ENCODE measurements around the gene CA9.

DNA sequence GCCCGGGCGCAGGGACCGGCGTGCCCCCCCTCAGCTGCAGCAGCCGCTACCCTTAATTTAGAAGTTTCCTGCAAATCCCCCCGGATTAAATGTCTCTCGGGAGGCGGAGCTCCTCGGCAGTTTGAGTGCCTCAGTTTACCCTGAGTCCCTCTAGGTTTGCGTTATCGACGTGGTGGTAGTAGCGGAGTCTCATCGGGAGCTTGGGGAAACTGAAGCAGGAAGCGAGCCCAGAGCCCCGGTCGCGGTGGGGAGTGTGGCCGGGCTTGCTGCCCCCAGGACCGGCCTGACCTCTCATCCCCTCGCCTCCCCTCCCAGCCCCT is 16.5 kb downstream of the CA9 start:
- TF ChIP-seq CTCF (conservative IDR thresholded peaks at IDR 0.05; ENCODE audit: low read depth in 2 of 2): no peak
- TF ChIP-seq REST (IDR thresholded peaks at IDR 0.05; ENCODE audit: unreplicated experiment): no peak
- no peak for TF ChIP-seq EZH2phosphoT487 (IDR thresholded peaks at IDR 0.05; ENCODE audit: unreplicated experiment)
- no peak for TF ChIP-seq EZH2 (IDR thresholded peaks at IDR 0.05; ENCODE audit: low read depth, unreplicated experiment)
- no peak for TF ChIP-seq ZNF462 (CRISPR knock-in tag; IDR thresholded peaks at IDR 0.05)
- TF ChIP-seq CREB1 (CRISPR knock-in tag; IDR thresholded peaks at IDR 0.05; ENCODE audit: low read depth): no peak
- TF ChIP-seq, protein P1, sequence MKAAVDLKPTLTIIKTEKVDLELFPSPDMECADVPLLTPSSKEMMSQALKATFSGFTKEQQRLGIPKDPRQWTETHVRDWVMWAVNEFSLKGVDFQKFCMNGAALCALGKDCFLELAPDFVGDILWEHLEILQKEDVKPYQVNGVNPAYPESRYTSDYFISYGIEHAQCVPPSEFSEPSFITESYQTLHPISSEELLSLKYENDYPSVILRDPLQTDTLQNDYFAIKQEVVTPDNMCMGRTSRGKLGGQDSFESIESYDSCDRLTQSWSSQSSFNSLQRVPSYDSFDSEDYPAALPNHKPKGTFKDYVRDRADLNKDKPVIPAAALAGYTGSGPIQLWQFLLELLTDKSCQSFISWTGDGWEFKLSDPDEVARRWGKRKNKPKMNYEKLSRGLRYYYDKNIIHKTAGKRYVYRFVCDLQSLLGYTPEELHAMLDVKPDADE (IDR thresholded peaks at IDR 0.05): no peak
- no peak for TF ChIP-seq NANOG (IDR thresholded peaks at IDR 0.05; ENCODE audit: borderline replicate concordance)
- TF ChIP-seq POLR2AphosphoS5 (IDR thresholded peaks at IDR 0.05; ENCODE audit: low read depth): no peak
- TF ChIP-seq STAT1 (IDR thresholded peaks at IDR 0.05; ENCODE audit: unreplicated experiment): no peak
